H1 (cell line): ENCODE measurements around the gene CACNA2D4. TPM values are rescaled to one million over a fixed set of nuclear protein-coding genes. Genes with fewer than 3 reads are reported as not detected.

Experiments
- CTCF ChIA-PET: fragments of 300-600 bp; sonication (Branson Sonifier 250); formaldehyde crosslinking; loops from one replicate; lab custom pipeline; 2021; ENCODE audit not compliant: partially characterized antibody; lab: Charles Lee
- POLR2A ChIA-PET: fragments of 300-600 bp; sonication (Branson Sonifier 250); formaldehyde crosslinking; loops from one replicate; lab custom pipeline; 2021; ENCODE audit warnings: inconsistent platforms; ENCODE audit not compliant: partially characterized antibody; lab: Charles Lee
- DNase-seq, 2 experiments: peaks; one replicate each; pipeline versions ENCODE4 v3.0.0 to v3.0.0-alpha.2; 2010 to 2022; ENCODE audit warnings: low spot score in 2 of 2, low read depth in 1 of 2, mixed read lengths in 1 of 2
- FAIRE-seq: peaks from 2 replicates; lab custom pipeline; 2011; peaks lifted over from hg19 to GRCh38; lab: Jason Lieb, UNC
- H2AFZ ChIP-seq: 2 replicates; pipeline ENCODE4 v1.8.1; 2012; ENCODE audit warnings: low read length, inconsistent platforms
- H2AK5ac ChIP-seq: 2 replicates; pipeline ENCODE4 v1.6.1; 2013; ENCODE audit warnings: low read depth, low read length
- H2BK120ac ChIP-seq: replicated peaks from 2 replicates; pipeline ENCODE3; 2013; ENCODE audit warnings: low read depth, low read length, inconsistent platforms
- H2BK12ac ChIP-seq: 2 replicates; pipeline ENCODE4 v1.6.1; 2013; ENCODE audit warnings: low read depth, low read length
- H2BK15ac ChIP-seq: 2 replicates; pipeline ENCODE4 v1.6.1; 2013; ENCODE audit warnings: low read length
- H2BK20ac ChIP-seq: 2 replicates; pipeline ENCODE4 v1.6.1; 2013; ENCODE audit warnings: low read length
- H2BK5ac ChIP-seq: 2 replicates; pipeline ENCODE4 v1.6.1; 2013; ENCODE audit warnings: low read depth, low read length
- H3K14ac ChIP-seq: 2 replicates; pipeline ENCODE4 v1.6.1; 2013; ENCODE audit warnings: inconsistent platforms; ENCODE audit not compliant: insufficient read length
- H3K18ac ChIP-seq: 2 replicates; pipeline ENCODE4 v1.6.1; 2013; ENCODE audit warnings: low read length; ENCODE audit errors: extremely low read depth
- H3K23ac ChIP-seq: 2 replicates; pipeline ENCODE4 v1.6.1; 2013; ENCODE audit warnings: inconsistent platforms; ENCODE audit not compliant: insufficient read length
- H3K23me2 ChIP-seq: 2 replicates; pipeline ENCODE4 v1.6.1; 2013; ENCODE audit warnings: low read depth, low read length
- H3K27ac ChIP-seq: 2 replicates; pipeline ENCODE4 v1.6.1; 2011; ENCODE audit warnings: low read depth, low read length, inconsistent platforms
- H3K27me3 ChIP-seq, 4 experiments: replicated peaks in 1 of 4; 1 replicate in 1 of 4; 2 replicates in 3 of 4; pipeline versions ENCODE4 v1.6.1 to v1.8.1; 2011 to 2013; ENCODE audit warnings: low read length in 3 of 4, mild to moderate bottlenecking in 3 of 4, inconsistent platforms in 2 of 4, mixed read lengths in 2 of 4, moderate library complexity in 1 of 4; ENCODE audit not compliant: control insufficient read depth in 3 of 4, insufficient read depth in 3 of 4; ENCODE audit errors: extremely low read depth in 1 of 4
- H3K36me3 ChIP-seq, 4 experiments: 2 replicates each; pipeline versions ENCODE4 v1.6.1 to v1.8.1; 2011 to 2013; ENCODE audit warnings: mild to moderate bottlenecking in 4 of 4, low read length in 3 of 4, moderate library complexity in 2 of 4, control low read depth in 1 of 4, inconsistent platforms in 1 of 4; ENCODE audit not compliant: insufficient read depth in 4 of 4, control insufficient read depth in 2 of 4
- H3K4ac ChIP-seq: replicated peaks from 2 replicates; pipeline ENCODE3; 2013; ENCODE audit warnings: low read length, low read depth, mixed read lengths, inconsistent platforms; ENCODE audit not compliant: insufficient read length
- H3K4me1 ChIP-seq, 4 experiments: replicated peaks in 1 of 4; 1 replicate in 1 of 4; 2 replicates in 3 of 4; pipeline versions ENCODE4 v1.6.1 to v1.8.1; 2011 to 2013; ENCODE audit warnings: low read length in 3 of 4, inconsistent platforms in 2 of 4, mixed read lengths in 1 of 4; ENCODE audit not compliant: insufficient read depth in 4 of 4, control insufficient read depth in 3 of 4
- H3K4me2 ChIP-seq, 2 experiments: 2 replicates each; pipeline versions ENCODE4 v1.6.1 to v1.8.1; 2011 to 2013; ENCODE audit warnings: low read depth in 2 of 2, low read length in 2 of 2, control low read depth in 1 of 2, inconsistent platforms in 1 of 2, mild to moderate bottlenecking in 1 of 2; ENCODE audit not compliant: insufficient read depth in 1 of 2
- H3K4me3 ChIP-seq, 4 experiments: fragments of 200-600, 300-600 bp in 1 of 4; sonication (generic), shearing (Covaris generic), sonication (Bioruptor Twin) in 1 of 4; 2 replicates each; pipeline versions ENCODE4 v1.5.1 to v1.8.1; 2011 to 2016; ENCODE audit warnings: low read length in 4 of 4, low read depth in 3 of 4, control low read depth in 2 of 4, inconsistent platforms in 2 of 4, mild to moderate bottlenecking in 2 of 4, mixed read lengths in 1 of 4, moderate library complexity in 1 of 4; ENCODE audit not compliant: insufficient read depth in 2 of 4; ENCODE audit errors: extremely low read depth in 1 of 4
- H3K56ac ChIP-seq: replicated peaks from 2 replicates; pipeline ENCODE3; 2013; ENCODE audit warnings: low read depth, mild to moderate bottlenecking, mixed read lengths, low read length, inconsistent platforms; ENCODE audit not compliant: insufficient read length
- H3K79me1 ChIP-seq: 2 replicates; pipeline ENCODE4 v1.6.1; 2013; ENCODE audit warnings: low read depth, low read length, control low read depth
- H3K79me2 ChIP-seq, 2 experiments: 2 replicates each; pipeline versions ENCODE4 v1.6.1 to v1.8.1; 2012 to 2013; ENCODE audit warnings: low read length in 2 of 2, mild to moderate bottlenecking in 2 of 2, inconsistent platforms in 1 of 2; ENCODE audit not compliant: insufficient read depth in 2 of 2, control insufficient read depth in 1 of 2
- H3K9ac ChIP-seq, 4 experiments: replicated peaks in 1 of 4; 1 replicate in 1 of 4; 2 replicates in 3 of 4; pipeline versions ENCODE4 v1.6.1 to v1.8.1; 2011 to 2013; ENCODE audit warnings: low read depth in 3 of 4, low read length in 3 of 4, control low read depth in 2 of 4, mild to moderate bottlenecking in 2 of 4, moderate library complexity in 2 of 4, inconsistent platforms in 1 of 4; ENCODE audit errors: extremely low read depth in 1 of 4
- H3K9me3 ChIP-seq, 2 experiments: 2 replicates each; pipeline versions ENCODE4 v1.6.1 to v1.8.1; 2012 to 2013; ENCODE audit warnings: mild to moderate bottlenecking in 2 of 2, moderate library complexity in 2 of 2, control low read depth in 1 of 2, inconsistent platforms in 1 of 2, low read depth in 1 of 2, low read length in 1 of 2, mixed read lengths in 1 of 2; ENCODE audit not compliant: insufficient read depth in 2 of 2
- H4K20me1 ChIP-seq, 2 experiments: replicated peaks in 1 of 2; 2 replicates each; pipeline versions ENCODE3 to v1.8.1; 2011 to 2013; ENCODE audit warnings: inconsistent platforms in 2 of 2, low read length in 2 of 2, mild to moderate bottlenecking in 1 of 2; ENCODE audit not compliant: insufficient read depth in 2 of 2, control insufficient read depth in 1 of 2
- H4K5ac ChIP-seq: 2 replicates; pipeline ENCODE4 v1.6.1; 2013; ENCODE audit warnings: low read length, low read depth, mixed read lengths, inconsistent platforms; ENCODE audit not compliant: insufficient read length
- H4K8ac ChIP-seq: 2 replicates; pipeline ENCODE4 v1.8.0; 2013; ENCODE audit warnings: mild to moderate bottlenecking, moderate library complexity, low read length, inconsistent platforms; ENCODE audit not compliant: insufficient read depth; ENCODE audit errors: extremely low read depth
- H4K91ac ChIP-seq: replicated peaks from 2 replicates; pipeline ENCODE3; 2013; ENCODE audit warnings: low read length, mixed read lengths, inconsistent platforms; ENCODE audit not compliant: insufficient read length
- ATF3 ChIP-seq: IDR thresholded peaks from 2 replicates; pipeline ENCODE4 v1.6.1; 2011; ENCODE audit warnings: low read depth, mild to moderate bottlenecking, low read length; ENCODE audit not compliant: insufficient read depth
- BACH1 ChIP-seq: IDR thresholded peaks from 2 replicates; pipeline ENCODE4 v1.6.1; 2012; ENCODE audit warnings: low read length, improper control_type of control experiment
- BCL11A ChIP-seq, 2 experiments: IDR thresholded peaks; one replicate each; pipeline ENCODE4 v1.6.1; 2011; ENCODE audit warnings: low read depth in 2 of 2, low read length in 2 of 2, mild to moderate bottlenecking in 2 of 2
- CEBPB ChIP-seq: IDR thresholded peaks from 2 replicates; pipeline ENCODE4 v1.6.1; 2012; ENCODE audit warnings: low read depth, low read length
- EP300 ChIP-seq, 2 experiments: IDR thresholded peaks; 1 replicate in 1 of 2; 2 replicates in 1 of 2; pipeline ENCODE4 v1.6.1; 2011 to 2012; ENCODE audit warnings: low read depth in 2 of 2, low read length in 2 of 2, mild to moderate bottlenecking in 2 of 2, borderline replicate concordance in 1 of 2, inconsistent platforms in 1 of 2, moderate library complexity in 1 of 2
- RFX5 ChIP-seq: IDR thresholded peaks from 2 replicates; pipeline ENCODE4 v1.6.1; 2011; ENCODE audit warnings: low read depth, low read length, improper control_type of control experiment, borderline replicate concordance
- RXRA ChIP-seq: IDR thresholded peaks from 2 replicates; pipeline ENCODE4 v1.6.1; 2011; ENCODE audit warnings: low read depth, mild to moderate bottlenecking, low read length, moderate library complexity; ENCODE audit not compliant: insufficient read depth
- SIRT6 ChIP-seq: IDR thresholded peaks from one replicate; pipeline ENCODE4 v1.7.1; 2012; ENCODE audit warnings: low read length, inconsistent platforms
- SP4 ChIP-seq: IDR thresholded peaks from 2 replicates; pipeline ENCODE4 v1.6.1; 2012; ENCODE audit warnings: low read length, inconsistent platforms
- SUZ12 ChIP-seq: fragments of 200-600 bp; sonication (generic); IDR thresholded peaks from 2 replicates; pipeline ENCODE4 v1.6.1; 2012; ENCODE audit warnings: mild to moderate bottlenecking, inconsistent platforms, low read length, moderate library complexity, mixed read lengths
- TCF12 ChIP-seq: IDR thresholded peaks from 2 replicates; pipeline ENCODE4 v1.6.1; 2011; ENCODE audit warnings: low read depth, mild to moderate bottlenecking, low read length
- WGBS, 2 experiments: shearing (Covaris generic) in 1 of 2; methylation state at CpG; one replicate each; pipeline versions ENCODE4 v1.1.6 to v1.1.7; 2013 to 2015; ENCODE audit warnings: low lambda C conversion rate in 2 of 2, mixed read lengths in 2 of 2, inconsistent platforms in 1 of 2, low coverage in 1 of 2, missing lambda C conversion rate in 1 of 2; ENCODE audit not compliant: insufficient replicate concordance in 2 of 2, insufficient coverage in 1 of 2, insufficient read length in 1 of 2; ENCODE audit errors: extremely low coverage in 1 of 2, missing lambda C conversion rate in 1 of 2; 5-methylcytosine and 5-hydroxymethylcytosine counted together
- polyA plus RNA-seq, 7 experiments: library from polyadenylated mRNA; depleted of rRNA in 3 of 7; stranded (reverse) in 5 of 7; unstranded in 2 of 7; fragments of >200 nt in 5 of 7; fragments of 200-250 nt in 2 of 7; gene quantifications; 1 replicate in 5 of 7; 2 replicates in 1 of 7; 4 replicates in 1 of 7; pipeline versions ENCODE4 v1.2.1 to v1.2.3, GENCODE V29; 2011 to 2013; ENCODE audit warnings: missing spikeins in 2 of 7, mixed read lengths in 2 of 7
- total RNA-seq: library from RNA; stranded (reverse); fragmentation: NEBNext Ultra II Directional; extraction: Animal tissue kit (Norgen Biotek cat#: 25700); gene quantifications from 2 replicates; pipeline ENCODE4 v1.2.1, GENCODE V29; 2021

Gene CACNA2D4
- total and polyA plus RNA-seq, 2 of the 8 experiments (the other 6 are each of a cell fraction or from before 2014, with no cell fraction given), result 0.44 to 0.88 TPM

DNA sequence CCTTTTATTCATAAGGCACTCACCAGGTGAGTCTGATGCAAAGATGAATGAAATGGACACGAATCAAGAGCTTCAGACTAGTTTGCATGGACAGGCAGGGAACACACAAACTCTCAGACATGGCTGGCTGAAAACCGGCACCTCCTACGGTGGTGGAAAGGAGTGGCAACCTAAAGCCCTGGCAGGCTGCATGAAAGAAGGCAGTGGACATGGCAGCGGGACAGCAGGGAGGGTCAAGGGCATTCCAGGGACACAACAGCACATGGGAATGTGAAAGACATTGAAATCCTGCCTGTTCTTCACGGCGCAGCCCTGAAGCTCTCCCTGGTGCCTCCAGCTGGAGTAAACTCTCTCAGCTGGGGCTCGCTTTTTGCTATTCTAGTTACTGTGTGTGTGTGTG, 114.7 kb downstream of the CACNA2D4 start:
- no peak overlapping the region for H2AFZ ChIP-seq
- POLR2A ChIA-PET, result no interaction called here
- TF ChIP-seq RXRA (no peak), SIRT6 (no peak), ATF3 (no peak), BACH1 (no peak), RFX5 (no peak), SP4 (no peak), EP300 (IDR thresholded peaks at IDR 0.05; ENCODE audit: borderline replicate concordance in 1 of 2, low read depth in 2 of 2, low read length in 2 of 2) (no peak), TCF12 (no peak), SUZ12 (no peak), BCL11A (IDR thresholded peaks at IDR 0.05; ENCODE audit: low read depth in 2 of 2, low read length in 2 of 2) (no peak), CEBPB (no peak)

More for the DNA sequence above, 114.7 kb downstream of the CACNA2D4 start:
- no peaks in the 10 kb centered on the region for H3K36me3 ChIP-seq
- H2AK5ac ChIP-seq, result no peak overlapping the region
- no peaks in the 10 kb centered on the region for H3K23me2 ChIP-seq
- H3K56ac ChIP-seq, result no peak overlapping the region
- DNase-seq (no peak), FAIRE-seq (no peak)
- no peaks in the 10 kb centered on the region for H3K79me2 ChIP-seq
- H3K27me3 ChIP-seq, result no peaks in the 10 kb centered on the region
- H3K79me1 ChIP-seq, result no peaks in the 10 kb centered on the region
- H2BK15ac ChIP-seq, result no peak overlapping the region
- H4K5ac ChIP-seq, result no peak overlapping the region
- H2BK12ac ChIP-seq, result peak overlapping the region; percentile 18; the same call in 1 of the 2 replicates
- no peak overlapping the region for H3K4ac ChIP-seq
- 0 out of 2 replicates have a peak overlapping the region, but pooled peaks have one; percentile 54 for H4K8ac ChIP-seq
- H2BK120ac ChIP-seq, result no peak overlapping the region
- H3K14ac ChIP-seq, result no peak overlapping the region
- H3K18ac ChIP-seq, result no peak overlapping the region
- no peak overlapping the region for H2BK5ac ChIP-seq
- WGBS, 2 experiments, result 83% methylated on average over 7 of the region's 7 CpGs; no CpG with 5 or more reads in 1 of the 2 experiments
- peaks cover 0 to 4% (median 0%) of the 10 kb centered on the region in 4 experiments; a peak in 2 of 7 replicates for H3K4me1 ChIP-seq
- no peak overlapping the region for H3K4me2 ChIP-seq
- no peak overlapping the region for H4K91ac ChIP-seq
- no peak overlapping the region for H3K23ac ChIP-seq
- H3K9me3 ChIP-seq, result no peaks in the 10 kb centered on the region
- no peak overlapping the region for H3K9ac ChIP-seq
- CTCF ChIA-PET, result interaction anchor here (1.0 to 1.4 kb wide), 4 partner anchors 13 to 136 kb away, joined by 3 to 7 read pairs (median 4); no protein-coding TSS in a partner anchor
- H3K27ac ChIP-seq, result no peak overlapping the region
- H4K20me1 ChIP-seq, result no peaks in the 10 kb centered on the region
- no peak overlapping the region for H2BK20ac ChIP-seq
- no peak overlapping the region for H3K4me3 ChIP-seq
